ENCODE results near the gene RBP3.
A peak's percentile ranks its signal among the peaks of the same experiment; 100 is the strongest.
"Not testable (repeated sequence)": the region's sequence is repeated elsewhere in the genome, so short reads cannot be mapped to it uniquely, and the experiment has no call there.

The RBP3 gene

DNA sequence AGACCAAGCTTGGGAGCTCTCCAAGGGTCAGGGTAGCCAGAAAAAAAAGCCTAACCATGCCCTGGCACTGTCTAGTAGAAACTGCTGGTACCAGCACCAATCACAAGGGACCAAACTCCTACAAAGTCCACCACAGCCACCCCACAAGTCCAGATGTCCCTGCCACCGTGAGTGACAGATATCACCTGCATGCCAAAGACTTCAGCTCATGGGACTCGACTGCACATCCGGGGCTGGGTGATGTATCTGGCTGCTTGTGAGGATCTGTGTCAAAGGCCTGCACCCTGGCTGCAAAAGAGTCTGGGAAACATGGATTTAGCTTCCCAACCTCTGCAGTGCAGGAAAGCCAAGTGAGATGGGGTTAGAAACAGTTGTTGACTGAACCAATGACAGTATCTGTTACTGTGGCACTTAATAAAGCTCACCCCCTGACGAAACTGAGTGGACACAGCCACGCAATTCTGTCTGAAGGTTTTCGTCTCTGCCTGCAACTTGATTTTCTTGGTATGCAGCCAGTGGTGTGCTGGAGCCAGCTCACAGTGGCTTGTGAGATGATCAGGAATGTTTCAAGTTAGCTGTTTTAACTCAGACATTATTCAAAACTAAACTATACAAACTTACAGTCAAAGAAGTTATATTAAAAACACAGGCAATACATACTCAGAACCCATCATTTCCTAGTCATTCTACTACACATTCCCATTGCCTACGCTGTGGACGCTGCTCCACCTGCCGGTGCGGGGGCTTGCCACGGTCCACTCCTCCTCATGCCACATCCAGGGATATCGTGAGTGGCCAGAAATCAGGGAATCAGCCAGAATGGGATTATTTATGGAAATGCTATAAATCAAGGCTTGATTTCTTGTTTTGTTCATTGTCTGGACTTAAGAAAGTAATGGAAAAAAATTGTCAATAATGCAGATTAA is 26.7 kb downstream of the RBP3 start:
- no peak for DNase-seq

DNA sequence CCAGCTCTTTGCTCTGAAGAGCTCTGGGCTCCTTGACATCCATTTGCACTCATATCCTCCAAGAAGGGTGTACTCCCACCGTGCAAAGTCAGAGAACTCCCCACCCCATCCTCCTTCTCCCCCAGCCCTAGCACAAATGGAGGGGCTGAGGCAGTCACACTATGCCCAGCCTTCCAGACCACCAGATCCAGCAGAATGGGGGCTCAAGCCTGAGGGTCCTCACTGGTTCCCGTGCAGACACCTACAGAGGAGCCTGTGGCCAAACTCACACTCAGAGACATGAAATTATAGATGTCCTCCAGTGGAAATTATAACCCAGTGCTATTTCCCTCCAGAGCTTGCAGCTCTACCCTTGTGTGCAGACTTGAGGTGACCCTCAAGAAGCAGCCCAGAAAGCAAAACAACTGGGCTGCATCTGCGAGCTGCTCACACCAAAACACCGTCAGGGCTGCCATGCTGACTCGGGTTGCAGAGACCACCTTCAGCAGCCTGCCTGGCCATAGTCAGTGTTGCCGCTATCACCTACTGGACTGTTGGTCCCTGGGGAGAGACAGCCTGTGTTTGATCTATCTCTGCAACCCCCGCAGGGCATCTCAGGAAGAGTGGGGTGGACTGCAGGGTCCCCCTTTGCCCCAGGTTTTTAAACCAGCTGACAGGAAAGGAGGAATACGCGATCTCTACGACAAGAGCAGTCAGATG is 28.5 kb downstream of the RBP3 start:
- DNase-seq = no peak

GRCh38 chr10:47378183-47378510 is 30.0 kb downstream of the RBP3 start:
- DNase-seq = no peak

GRCh38 chr10:47378606-47379444 is 30.7 kb downstream of the RBP3 start:
- DNase-seq = no peak

GRCh38 chr10:47379445-47379785 is 31.3 kb downstream of the RBP3 start:
- DNase-seq = no peak

DNA sequence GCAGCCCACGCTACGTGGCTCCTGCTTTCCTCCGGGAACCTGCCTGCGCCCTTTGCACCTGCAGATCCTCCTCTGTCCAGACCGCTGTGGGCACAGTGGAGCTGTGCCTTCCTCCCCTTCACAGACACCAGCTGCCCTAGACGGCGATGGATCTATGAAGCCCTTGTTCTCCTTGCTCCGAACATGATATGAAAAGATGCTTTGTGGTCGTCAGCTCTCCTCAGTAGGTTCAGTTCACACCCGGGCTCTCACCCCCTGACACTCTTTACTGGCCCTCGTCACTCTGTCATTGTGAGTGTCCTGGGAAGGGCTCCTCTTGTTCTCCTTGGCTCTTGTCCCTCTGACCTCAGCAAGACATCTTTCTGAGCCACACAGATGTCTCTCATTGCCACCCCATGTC is 31.7 kb downstream of the RBP3 start:
- no peak for DNase-seq

- DNase-seq = no peak
Observed at GRCh38 chr10:47380341-47381102, 32.4 kb downstream of the RBP3 start.

DNA sequence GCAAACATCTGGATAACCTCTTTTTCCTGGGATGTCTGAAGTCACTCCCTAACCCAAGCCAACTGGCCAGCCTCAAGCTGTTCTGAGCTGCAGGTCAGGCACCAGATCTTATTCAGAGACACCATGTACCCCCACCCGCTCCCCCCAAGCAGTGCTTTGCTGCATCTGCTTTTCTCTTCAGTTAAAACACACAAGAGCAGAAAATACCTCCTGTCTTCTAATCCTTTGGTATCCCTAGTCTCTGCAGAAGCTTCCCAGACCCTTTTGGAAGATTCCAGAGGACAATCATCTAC is 32.9 kb downstream of the RBP3 start:
- DNase-seq = no peak

GRCh38 chr10:47381427-47382379 is 33.5 kb downstream of the RBP3 start:
- no peak for DNase-seq

- DNase-seq = no peak
Observed at GRCh38 chr10:47383261-47384147, 35.3 kb downstream of the RBP3 start.

DNA sequence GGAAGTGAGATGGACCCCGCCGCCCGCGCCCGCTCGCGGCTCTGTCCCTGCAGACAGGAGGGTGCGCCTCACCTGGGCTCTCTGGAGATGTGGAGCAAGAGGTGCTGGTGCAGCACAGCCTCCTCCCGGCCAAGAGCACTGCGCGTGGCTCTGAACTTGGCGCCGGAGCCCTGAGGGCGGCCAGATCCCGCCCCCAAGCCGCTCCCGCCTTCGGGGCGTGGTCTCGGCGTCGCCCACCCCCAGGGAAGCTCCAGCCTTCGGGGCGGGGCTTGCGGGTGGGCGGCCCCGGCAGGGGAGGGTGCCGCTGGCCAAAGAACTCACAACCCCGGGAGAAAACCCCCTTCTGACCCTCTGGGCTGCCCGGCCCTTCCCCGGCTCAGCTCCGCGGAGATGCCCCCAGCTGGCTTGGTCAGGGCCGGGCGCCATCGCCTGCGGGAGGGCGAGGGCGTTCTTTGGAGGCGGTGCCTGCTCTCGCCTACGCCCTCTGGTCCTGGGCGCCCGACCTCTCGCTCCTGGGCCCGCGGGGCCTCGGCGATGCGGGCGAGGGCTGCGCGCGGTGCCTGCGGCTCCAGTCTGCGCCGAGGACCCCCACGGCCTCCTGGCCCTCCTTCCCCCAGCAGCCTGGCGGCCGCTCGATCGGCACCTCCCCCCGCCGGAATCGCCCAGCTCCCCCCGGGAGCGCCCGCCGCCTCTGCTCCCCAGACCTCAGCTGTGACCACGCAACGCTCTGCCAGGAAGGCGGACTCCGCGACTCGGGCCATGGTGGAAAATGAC is 36.2 kb downstream of the RBP3 start, which contains the start of gene ZNF488:
ZNF488 (minus strand) TSS at position 146 of the 774 bp plus-strand sequence. CDS start 15,464 bp downstream, outside the sequence.
- DNase-seq = peak; percentile 97

DNA sequence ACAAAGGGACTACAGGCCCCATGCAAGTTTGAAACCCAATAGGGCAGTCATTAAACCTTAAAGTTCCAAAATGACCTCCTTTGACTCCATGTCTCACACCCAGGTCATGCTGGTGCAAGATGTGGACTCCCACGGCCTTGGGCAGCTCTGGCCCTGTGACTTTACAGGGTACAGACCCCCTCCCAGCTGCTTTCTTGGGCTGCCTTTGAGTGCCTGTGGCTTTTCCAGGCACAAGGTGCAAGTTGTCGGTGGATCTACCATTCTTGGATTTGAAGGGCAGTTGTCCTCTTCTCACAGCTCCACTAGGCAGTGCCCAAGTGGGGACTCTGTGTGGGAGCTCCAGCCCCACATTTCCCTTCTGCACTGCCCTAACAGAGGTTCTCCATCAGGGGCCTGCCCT is 37.9 kb downstream of the RBP3 start:
- not testable (repeated sequence) for DNase-seq

GRCh38 chr10:47388879-47389278 is 40.7 kb downstream of the RBP3 start:
- DNase-seq = no peak

GRCh38 chr10:47389619-47390018 is 41.5 kb downstream of the RBP3 start:
- no peak for DNase-seq

GRCh38 chr10:47396311-47396717 is 48.2 kb downstream of the RBP3 start:
- DNase-seq = no peak

DNA sequence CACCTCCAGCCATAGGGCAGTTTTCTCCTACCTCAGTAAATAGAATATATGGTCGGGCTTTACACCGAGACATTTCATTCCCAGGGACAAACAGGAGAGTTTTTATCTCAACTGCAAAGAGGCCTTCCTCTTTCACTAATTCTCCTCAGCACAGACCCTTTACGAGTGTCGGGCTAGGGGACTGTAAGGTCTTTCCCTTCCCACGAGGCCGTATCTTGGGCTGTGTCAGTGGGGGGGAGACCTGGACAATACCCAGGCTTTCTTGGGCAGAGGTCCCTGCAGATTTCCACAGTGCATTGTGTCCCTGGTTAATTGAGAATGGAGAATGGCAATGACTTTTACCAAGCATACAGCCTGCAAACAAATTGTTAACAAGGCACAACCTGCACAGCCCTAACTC is 49.1 kb downstream of the RBP3 start:
- DNase-seq = no peak

- no peak for DNase-seq
Observed at GRCh38 chr10:47400251-47400650, 52.1 kb downstream of the RBP3 start.

DNA sequence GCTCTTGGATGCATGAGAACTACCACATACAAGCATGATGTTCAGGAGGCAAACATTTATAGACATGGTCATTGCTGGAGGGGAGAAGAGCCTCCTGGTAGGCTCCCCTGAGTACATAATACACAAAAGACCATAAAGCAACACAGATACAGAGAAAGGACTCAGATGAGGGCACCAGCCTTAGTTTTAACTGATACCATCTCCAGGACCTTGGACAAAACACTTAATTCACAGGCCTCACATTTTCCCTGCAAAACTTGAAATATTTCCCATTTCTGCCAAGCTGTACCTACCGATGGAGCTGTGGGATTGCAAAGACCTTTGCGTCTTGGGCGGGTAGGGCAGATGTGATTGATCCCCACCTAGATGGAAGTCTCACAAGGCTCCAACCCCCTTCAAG is 52.6 kb downstream of the RBP3 start:
- DNase-seq = no peak

DNA sequence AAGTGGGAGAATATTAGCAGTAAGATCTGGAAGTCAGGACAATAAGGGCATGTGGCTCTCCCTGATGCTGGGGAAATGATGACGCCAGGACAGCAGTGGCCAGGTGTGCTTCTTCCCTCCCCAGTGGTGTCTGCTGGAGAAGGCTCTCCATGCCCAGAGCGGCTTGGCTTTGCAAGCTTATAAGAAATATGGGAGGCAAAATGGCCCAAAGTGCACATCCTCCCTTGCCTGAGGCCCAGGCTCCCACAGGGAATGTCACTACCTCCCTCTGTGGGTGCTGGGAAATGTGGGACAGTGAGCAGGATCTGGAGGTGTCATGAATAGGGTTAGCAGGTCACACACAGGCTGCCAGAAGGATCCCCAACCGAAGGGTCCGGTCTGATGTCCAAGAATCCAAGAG is 53.0 kb downstream of the RBP3 start:
- no peak for DNase-seq
